ENCODE data around the gene PER2.

The PER2 gene

GRCh38 chr2:238225911-238226697 lies 62.3 kb downstream of the PER2 start:
- ChIA-PET CTCF (interaction anchor here (0.8 kb wide), 1 partner anchor 37 kb away, joined by 3 read pairs; no protein-coding TSS in a partner anchor), POLR2A (no interaction called here)
- TF ChIP-seq, protein P1, sequence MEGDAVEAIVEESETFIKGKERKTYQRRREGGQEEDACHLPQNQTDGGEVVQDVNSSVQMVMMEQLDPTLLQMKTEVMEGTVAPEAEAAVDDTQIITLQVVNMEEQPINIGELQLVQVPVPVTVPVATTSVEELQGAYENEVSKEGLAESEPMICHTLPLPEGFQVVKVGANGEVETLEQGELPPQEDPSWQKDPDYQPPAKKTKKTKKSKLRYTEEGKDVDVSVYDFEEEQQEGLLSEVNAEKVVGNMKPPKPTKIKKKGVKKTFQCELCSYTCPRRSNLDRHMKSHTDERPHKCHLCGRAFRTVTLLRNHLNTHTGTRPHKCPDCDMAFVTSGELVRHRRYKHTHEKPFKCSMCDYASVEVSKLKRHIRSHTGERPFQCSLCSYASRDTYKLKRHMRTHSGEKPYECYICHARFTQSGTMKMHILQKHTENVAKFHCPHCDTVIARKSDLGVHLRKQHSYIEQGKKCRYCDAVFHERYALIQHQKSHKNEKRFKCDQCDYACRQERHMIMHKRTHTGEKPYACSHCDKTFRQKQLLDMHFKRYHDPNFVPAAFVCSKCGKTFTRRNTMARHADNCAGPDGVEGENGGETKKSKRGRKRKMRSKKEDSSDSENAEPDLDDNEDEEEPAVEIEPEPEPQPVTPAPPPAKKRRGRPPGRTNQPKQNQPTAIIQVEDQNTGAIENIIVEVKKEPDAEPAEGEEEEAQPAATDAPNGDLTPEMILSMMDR (IDR thresholded peaks at IDR 0.05; ENCODE audit: insufficient read depth, low read length, missing control alignments), result no peak
- no peak for DNase-seq (ENCODE audit: low read depth, low spot score)
- no peak overlapping the region for H3K4me3 ChIP-seq (ENCODE audit: low read depth, low read length)

- CTCF ChIA-PET, result no interaction called here
- H3K4me3 ChIP-seq (ENCODE audit: low read depth, low read length), result no peak overlapping the region
- no peak for DNase-seq (ENCODE audit: low read depth, low spot score)
- TF ChIP-seq, protein P1 (IDR thresholded peaks at IDR 0.05; ENCODE audit: insufficient read depth, low read length, missing control alignments), result no peak
- POLR2A ChIA-PET, result no interaction called here
Observed at GRCh38 chr2:238225121-238225520, 63.3 kb downstream of the PER2 start.

DNA sequence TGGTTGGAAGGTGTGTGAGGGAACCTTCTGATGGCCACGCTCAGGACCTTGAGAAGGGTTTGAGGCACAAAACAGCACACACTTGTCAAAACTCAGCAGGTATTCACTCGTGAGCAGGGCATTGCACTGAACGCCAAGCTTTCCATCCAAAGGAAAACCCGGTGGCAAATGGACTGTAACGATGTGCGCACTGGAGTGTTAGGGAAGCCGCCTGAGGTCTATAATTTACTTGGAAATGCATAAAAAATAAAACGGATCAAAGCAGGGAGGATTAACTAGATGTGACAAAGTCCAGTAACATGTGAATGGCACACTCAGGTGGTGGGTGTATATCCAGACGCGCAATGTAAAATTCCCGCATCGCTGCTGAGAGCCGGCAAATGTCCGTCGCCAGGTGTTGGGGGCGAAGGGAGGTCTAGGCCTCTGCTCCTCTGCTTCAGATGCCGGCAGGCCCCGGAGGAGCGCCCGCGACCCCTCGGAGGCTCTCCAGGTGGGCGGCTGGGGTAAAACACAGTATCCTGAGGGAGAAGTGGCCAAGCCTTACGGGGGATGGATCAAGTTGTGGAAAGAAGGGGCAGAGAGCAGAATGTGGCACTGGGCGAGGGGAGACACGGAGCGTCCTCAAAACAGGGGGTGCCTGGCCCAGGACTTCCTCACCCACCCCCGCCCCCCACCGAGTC lies 63.9 kb downstream of the PER2 start:
- no peak overlapping the region for H3K4me3 ChIP-seq (ENCODE audit: low read depth, low read length)
- no peak for DNase-seq (ENCODE audit: low read depth, low spot score)
- ChIA-PET CTCF (no interaction called here), POLR2A (no interaction called here)
- TF ChIP-seq, protein P1 (IDR thresholded peaks at IDR 0.05; ENCODE audit: insufficient read depth, low read length, missing control alignments), result no peak

DNA sequence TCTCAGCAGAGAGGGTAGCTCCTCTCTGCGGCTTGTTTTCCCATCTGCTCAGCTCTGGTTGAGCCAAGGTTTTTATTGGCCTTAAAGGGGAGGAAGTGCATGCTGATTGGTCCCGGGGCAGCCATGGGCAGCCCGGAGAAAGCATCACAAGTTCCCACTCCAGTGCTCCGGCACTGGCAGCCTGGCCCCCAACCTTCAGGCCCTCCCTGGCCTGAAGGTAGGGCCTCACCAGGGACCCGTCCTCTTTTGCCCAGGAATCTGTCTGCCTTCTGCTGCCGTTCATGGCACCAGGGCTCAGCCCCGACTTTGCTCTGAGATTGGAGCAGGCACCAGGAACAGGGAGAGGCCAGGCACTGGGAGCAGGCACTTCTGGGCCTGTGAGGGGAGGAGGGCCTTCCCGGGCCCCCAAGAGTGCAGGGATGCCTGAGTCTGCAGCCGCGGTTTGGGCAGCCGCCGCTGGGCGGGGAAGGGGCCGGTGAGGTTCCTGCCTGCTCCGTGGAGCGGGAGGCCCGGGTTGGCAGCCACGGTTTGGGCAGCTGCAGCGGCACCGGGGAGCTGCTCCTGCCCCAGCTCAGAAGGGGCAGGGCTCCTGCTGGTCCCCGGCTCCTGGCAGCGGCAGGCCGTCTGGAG lies 67.4 kb downstream of the PER2 start:
- TF ChIP-seq, protein P1 (IDR thresholded peaks at IDR 0.05; ENCODE audit: insufficient read depth, low read length, missing control alignments), result no peak
- ChIA-PET POLR2A (no interaction called here), CTCF (interaction anchor here (1.0 to 1.9 kb wide), 2 partner anchors 42 to 363 kb away, joined by 4 to 5 read pairs; no protein-coding TSS in a partner anchor)
- DNase-seq (ENCODE audit: low read depth, low spot score), result no peak
- no peak overlapping the region for H3K4me3 ChIP-seq (ENCODE audit: low read depth, low read length)

GRCh38 chr2:238220274-238220891 lies 68.0 kb downstream of the PER2 start:
- POLR2A ChIA-PET, result no interaction called here
- no peak overlapping the region for H3K4me3 ChIP-seq (ENCODE audit: low read depth, low read length)
- no peak for DNase-seq (ENCODE audit: low read depth, low spot score)
- TF ChIP-seq, protein P1 (IDR thresholded peaks at IDR 0.05; ENCODE audit: insufficient read depth, low read length, missing control alignments), result no peak
- CTCF ChIA-PET, result interaction anchor here (1.0 kb wide), 1 partner anchor 42 kb away, joined by 4 read pairs; no protein-coding TSS in a partner anchor
